OCI-LY1 (cell line): ENCODE measurements around the gene ALPI.

Source experiments
- CTCF ChIP-seq: fragments of 200-600 bp; sonication (generic), shearing (Covaris generic); IDR thresholded peaks from 2 replicates; pipeline ENCODE4 v1.5.1; 2017; ENCODE audit warnings: mild to moderate bottlenecking, antibody characterized with exemption, low read length, moderate library complexity, mixed read lengths
- EZH2 ChIP-seq: fragments of 200-600 bp; sonication (generic), shearing (Covaris generic); IDR thresholded peaks from 2 replicates; pipeline ENCODE4 v1.8.0; 2017; ENCODE audit warnings: borderline replicate concordance, mixed run types, mild to moderate bottlenecking, antibody characterized with exemption, low read length, moderate library complexity, mixed read lengths

GRCh38 chr2:232419245-232420072 lies 36.5 kb upstream of the ALPI start:
- TF ChIP-seq CTCF (no peak), EZH2 (no peak)
